NCI-H345 treated with DMSO at 0.1 percent for 48 hours (cell line): ENCODE data around the gene PLCXD3.
"Not testable (repeated sequence)": the region's sequence is repeated elsewhere in the genome, so short reads cannot be mapped to it uniquely, and the experiment has no call there.

Source experiments
- DNase-seq: peaks from one replicate; lab custom pipeline; 2025; ENCODE audit not compliant: unreplicated experiment; lab: John Stamatoyannopoulos, UW

Gene PLCXD3

GRCh38 chr5:41356786-41357185, 153.6 kb downstream of the PLCXD3 start:
- no peak for DNase-seq

GRCh38 chr5:41349846-41350245, 160.6 kb downstream of the PLCXD3 start:
- no peak for DNase-seq

- no peak for DNase-seq
These were observed 162.8 kb downstream of the PLCXD3 start for GRCh38 chr5:41347569-41347968.

GRCh38 chr5:41346609-41347008, 163.8 kb downstream of the PLCXD3 start:
- no peak for DNase-seq

- DNase-seq = no peak
These were observed 165.1 kb downstream of the PLCXD3 start for GRCh38 chr5:41345295-41345694.

- DNase-seq = no peak
These were observed 171.1 kb downstream of the PLCXD3 start for GRCh38 chr5:41339339-41339738.

- DNase-seq = no peak
These were observed 172.2 kb downstream of the PLCXD3 start for GRCh38 chr5:41338136-41338675.

GRCh38 chr5:41337724-41338123, 172.7 kb downstream of the PLCXD3 start:
- no peak for DNase-seq

GRCh38 chr5:41337216-41337615, 173.2 kb downstream of the PLCXD3 start:
- no peak for DNase-seq

- no peak for DNase-seq
These were observed 173.9 kb downstream of the PLCXD3 start for GRCh38 chr5:41336471-41336870.

- DNase-seq = no peak
These were observed 174.7 kb downstream of the PLCXD3 start for GRCh38 chr5:41335596-41336181.

GRCh38 chr5:41334758-41335157, 175.6 kb downstream of the PLCXD3 start:
- DNase-seq = no peak

- no peak for DNase-seq
These were observed 176.2 kb downstream of the PLCXD3 start for GRCh38 chr5:41334221-41334620.

- DNase-seq = no peak
These were observed 185.3 kb downstream of the PLCXD3 start for GRCh38 chr5:41325074-41325473.

GRCh38 chr5:41322826-41323225, 187.6 kb downstream of the PLCXD3 start:
- not testable (repeated sequence) for DNase-seq

- DNase-seq = no peak
These were observed 197.8 kb downstream of the PLCXD3 start for GRCh38 chr5:41312478-41313060.

GRCh38 chr5:41312066-41312465, 198.3 kb downstream of the PLCXD3 start:
- DNase-seq = no peak

- DNase-seq = no peak
These were observed 201.1 kb downstream of the PLCXD3 start for GRCh38 chr5:41309275-41309674.

- DNase-seq = no peak
These were observed 204.4 kb downstream of the PLCXD3 start for GRCh38 chr5:41306005-41306404.

- no peak for DNase-seq
These were observed 205.3 kb downstream of the PLCXD3 start for GRCh38 chr5:41305056-41305455.

GRCh38 chr5:41296066-41296465, 214.3 kb downstream of the PLCXD3 start:
- no peak for DNase-seq

GRCh38 chr5:41291323-41291722, 219.1 kb downstream of the PLCXD3 start:
- DNase-seq = no peak

- no peak for DNase-seq
These were observed 219.6 kb downstream of the PLCXD3 start for GRCh38 chr5:41290810-41291209.
